Measurements from ENCODE around the gene OTOF. TPM values are rescaled to one million over a fixed set of nuclear protein-coding genes. Genes with fewer than 3 reads are reported as not detected.

The OTOF gene
- total and polyA plus RNA-seq, 2 donors (not counting 3 experiments of a cell fraction or from before 2014, with no cell fraction given) = 0.06 to 0.22 TPM

DNA sequence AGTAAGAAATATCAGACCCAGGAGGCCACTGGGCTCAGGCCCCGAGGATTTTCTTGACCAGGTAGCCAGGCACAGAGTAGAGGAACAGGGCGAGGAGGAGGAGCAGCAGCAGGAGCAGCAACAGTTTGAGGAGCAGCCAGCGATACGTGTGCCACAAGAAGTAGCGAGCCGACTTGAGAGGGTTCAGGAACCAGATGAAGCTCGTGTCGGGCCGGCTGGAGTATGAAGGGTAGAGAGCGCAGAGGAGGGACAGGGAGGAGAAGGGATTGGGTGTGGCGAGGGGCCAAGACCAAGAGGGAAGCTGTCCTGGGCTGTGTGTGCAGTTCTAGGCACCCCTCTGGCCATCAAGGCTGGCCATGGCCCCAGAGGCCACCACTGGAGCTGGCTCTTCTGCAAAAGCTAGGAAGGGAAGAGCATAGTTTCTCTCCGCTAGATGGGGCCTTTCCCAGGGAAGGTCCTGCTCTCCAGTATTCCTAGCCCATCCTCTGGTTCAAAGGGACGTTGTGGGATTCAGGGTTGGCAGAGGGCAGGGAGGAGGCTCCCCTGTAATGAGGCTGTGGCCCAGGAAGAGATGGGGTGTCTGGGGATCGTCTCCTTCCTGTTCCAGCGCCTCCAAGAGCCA, 17.8 kb downstream of the OTOF start:
- H3K27ac ChIP-seq (ENCODE audit: insufficient read depth, low read depth, low read length) = no peak overlapping the region
- H3K4me1 ChIP-seq (ENCODE audit: control insufficient read depth, extremely low read depth, insufficient read depth, low read length) = peaks cover 10% of the 10 kb centered on the region
- dilution Hi-C loops (cut with MboI; ENCODE audit: extremely low pct_ligation_motif_present, low sequenced_read_pairs) = no loop called here
- H3K4me2 ChIP-seq (ENCODE audit: insufficient read depth, low read length) = no peak overlapping the region
- H3K27me3 ChIP-seq (ENCODE audit: control insufficient read depth in 2 of 2, insufficient read depth in 2 of 2, low read length in 2 of 2) = no peaks in the 10 kb centered on the region
- intact Hi-C loops (cut with micrococcal nuclease) = no loop called here
- H3K9me1 ChIP-seq (replicated peaks; ENCODE audit: control insufficient read depth, extremely low read depth, insufficient read depth, low read length) = no peaks in the 10 kb centered on the region
- CTCF ChIA-PET = interaction anchor here (0.6 to 1.2 kb wide), 4 partner anchors 9 to 117 kb away, joined by 3 to 5 read pairs (median 4); no protein-coding TSS in a partner anchor
- TF ChIP-seq EZH2 (IDR thresholded peaks at IDR 0.05; ENCODE audit: borderline replicate concordance, low read depth, low read length, severe bottlenecking) (no peak), JUN (IDR thresholded peaks at IDR 0.05; ENCODE audit: borderline replicate concordance, insufficient read depth, insufficient read length, low read depth) (no peak), POLR2AphosphoS5 (IDR thresholded peaks at IDR 0.05; ENCODE audit: insufficient read depth, low read depth, low read length) (no peak), POLR2A (IDR thresholded peaks at IDR 0.05; ENCODE audit: low read depth, low read length) (no peak), MYC (IDR thresholded peaks at IDR 0.05; ENCODE audit: low read depth, low read length) (no peak), CTCF (IDR thresholded peaks at IDR 0.05; ENCODE audit: extremely low read depth in 1 of 2, insufficient read depth in 1 of 2, low read depth in 1 of 2, low read length in 2 of 2) (no peak), FOS (IDR thresholded peaks at IDR 0.05; ENCODE audit: borderline replicate concordance, insufficient read depth, low read length) (no peak), GATA2 (IDR thresholded peaks at IDR 0.05; ENCODE audit: insufficient read depth, insufficient read length, low read depth, low read length) (no peak)
- TF ChIP-seq, protein P1, sequence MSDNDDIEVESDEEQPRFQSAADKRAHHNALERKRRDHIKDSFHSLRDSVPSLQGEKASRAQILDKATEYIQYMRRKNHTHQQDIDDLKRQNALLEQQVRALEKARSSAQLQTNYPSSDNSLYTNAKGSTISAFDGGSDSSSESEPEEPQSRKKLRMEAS (IDR thresholded peaks at IDR 0.05; ENCODE audit: insufficient read depth, insufficient read length) = no peak
- DNase-seq (ENCODE audit: low read depth, low spot score) = no peak
- BruUV-seq (replicated peaks) = no TSS peak
- no peak overlapping the region for H3K4me3 ChIP-seq (replicated peaks in 1 of 3; ENCODE audit: insufficient read depth in 1 of 3, low read depth in 1 of 3, low read length in 3 of 3)
- H3K9ac ChIP-seq (replicated peaks; ENCODE audit: extremely low read depth, insufficient read depth, low read length) = no peak overlapping the region
- POLR2A ChIA-PET = no interaction called here
- H3K9me3 ChIP-seq (replicated peaks; ENCODE audit: control insufficient read depth, insufficient read depth, low read length) = no peaks in the 10 kb centered on the region
- H3K79me2 ChIP-seq (ENCODE audit: control insufficient read depth, insufficient read depth, low read length) = no peaks in the 10 kb centered on the region
- no peak for FAIRE-seq
- no peaks in the 10 kb centered on the region for H4K20me1 ChIP-seq (replicated peaks; ENCODE audit: control insufficient read depth, extremely low read depth, insufficient read depth, low read length)
- no peaks in the 10 kb centered on the region for H3K36me3 ChIP-seq (ENCODE audit: control insufficient read depth in 2 of 2, extremely low read depth in 1 of 2, insufficient read depth in 2 of 2, low read length in 2 of 2)
- no peak overlapping the region for H2AFZ ChIP-seq (ENCODE audit: low read depth, low read length)

All from endothelial cell of umbilical vein (primary cell).